GM18519 (cell line): ENCODE measurements around the gene USP24.
"Not testable (repeated sequence)": the region's sequence is repeated elsewhere in the genome, so short reads cannot be mapped to it uniquely, and the experiment has no call there.

ENCODE experiments used
- ATAC-seq: cut with Tn5 transposase; IDR thresholded peaks from one replicate; pipeline ENCODE4 v1.9.1; 2021; ENCODE audit warnings: mild to moderate bottlenecking, moderate library complexity; ENCODE audit not compliant: unreplicated experiment, low FRiP score

USP24 gene

DNA sequence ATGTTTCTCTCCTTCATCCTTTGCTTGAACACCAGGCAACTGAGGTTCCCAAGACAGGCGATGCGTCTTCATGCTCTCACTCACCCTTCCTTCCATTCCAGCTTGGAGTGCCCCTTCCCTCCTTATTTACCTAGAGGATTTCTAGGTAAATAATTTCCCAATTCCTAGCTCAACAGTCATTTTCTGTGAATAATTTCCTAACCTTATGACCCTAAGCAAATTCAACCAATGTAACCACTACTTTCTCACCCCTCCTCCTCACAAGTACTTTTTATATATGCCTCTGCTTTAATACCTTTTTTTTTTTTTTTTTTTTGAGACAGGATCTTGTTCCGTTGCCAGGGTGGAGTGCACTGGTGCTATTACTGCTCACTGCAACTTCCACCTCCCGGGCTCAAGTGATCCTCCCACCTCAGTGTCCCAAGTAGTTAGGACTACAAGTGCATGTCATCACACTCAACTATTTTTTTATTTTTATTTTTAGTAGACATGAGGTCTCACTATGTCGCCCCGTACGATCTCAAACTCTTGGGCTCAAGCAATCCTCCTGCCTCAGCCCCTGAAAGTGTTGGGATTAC is 86.7 kb downstream of the USP24 start:
- no peak for ATAC-seq

DNA sequence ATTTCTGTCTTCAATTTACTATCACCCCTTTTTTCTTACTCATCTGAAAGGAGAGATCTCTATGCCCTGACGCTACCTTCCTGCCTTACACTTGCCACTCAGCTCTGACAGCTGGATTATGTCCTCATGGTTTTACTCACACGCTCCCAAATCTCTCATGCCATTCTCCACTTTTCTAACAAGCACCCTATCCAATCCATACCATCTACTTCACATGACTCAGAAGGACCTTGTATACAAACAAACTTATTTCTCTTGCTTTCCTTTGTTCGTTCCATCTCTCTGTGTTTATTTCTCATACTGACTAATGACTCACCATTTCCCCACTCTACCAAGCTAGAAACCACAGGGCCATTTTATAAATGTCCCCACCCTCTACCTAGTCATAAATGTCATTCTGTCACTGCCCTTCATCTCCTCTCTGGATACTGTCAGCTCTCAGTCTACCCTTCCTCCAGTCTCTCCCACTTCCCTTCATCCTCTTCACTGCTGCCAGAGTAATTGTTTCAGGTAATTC is 87.3 kb downstream of the USP24 start:
- ATAC-seq = peak; percentile 55

DNA sequence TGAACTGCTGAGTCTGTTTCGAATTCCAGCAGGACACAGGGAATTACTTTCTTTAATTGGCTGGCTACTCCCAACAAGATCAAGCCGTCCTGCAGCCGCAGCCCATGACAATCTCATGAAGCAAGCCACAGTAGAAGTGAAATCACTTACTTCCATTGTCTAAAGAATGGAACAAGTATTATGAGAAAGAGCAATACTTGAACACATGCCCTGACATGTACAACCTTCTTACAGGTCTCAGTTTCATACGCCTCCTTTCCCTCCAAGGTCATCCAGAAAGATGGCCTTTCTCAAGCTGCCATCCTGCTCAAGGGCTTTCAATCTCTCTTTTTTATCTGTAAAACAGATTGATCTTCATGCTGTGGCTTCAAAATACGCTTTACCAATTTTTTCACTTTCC is 90.7 kb downstream of the USP24 start:
- no peak for ATAC-seq

DNA sequence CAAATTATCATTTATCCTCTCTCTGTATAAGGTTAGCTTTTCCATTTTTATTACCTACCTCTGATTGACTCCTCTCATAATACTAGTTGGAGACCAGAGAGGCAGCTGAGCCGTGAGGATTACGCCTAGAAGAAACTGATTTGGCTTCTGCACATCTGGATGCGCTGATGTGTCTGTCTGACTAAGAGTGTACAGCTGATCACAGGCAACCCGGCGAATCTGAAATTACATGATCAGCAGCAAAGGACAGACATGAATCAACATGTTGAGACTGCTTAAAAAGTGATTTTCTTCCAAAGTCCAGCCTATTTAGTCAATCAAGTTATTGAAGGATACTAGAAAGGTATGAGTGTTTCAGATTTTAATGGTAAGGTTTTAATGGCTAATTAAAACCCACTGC is 94.6 kb downstream of the USP24 start:
- no peak for ATAC-seq

DNA sequence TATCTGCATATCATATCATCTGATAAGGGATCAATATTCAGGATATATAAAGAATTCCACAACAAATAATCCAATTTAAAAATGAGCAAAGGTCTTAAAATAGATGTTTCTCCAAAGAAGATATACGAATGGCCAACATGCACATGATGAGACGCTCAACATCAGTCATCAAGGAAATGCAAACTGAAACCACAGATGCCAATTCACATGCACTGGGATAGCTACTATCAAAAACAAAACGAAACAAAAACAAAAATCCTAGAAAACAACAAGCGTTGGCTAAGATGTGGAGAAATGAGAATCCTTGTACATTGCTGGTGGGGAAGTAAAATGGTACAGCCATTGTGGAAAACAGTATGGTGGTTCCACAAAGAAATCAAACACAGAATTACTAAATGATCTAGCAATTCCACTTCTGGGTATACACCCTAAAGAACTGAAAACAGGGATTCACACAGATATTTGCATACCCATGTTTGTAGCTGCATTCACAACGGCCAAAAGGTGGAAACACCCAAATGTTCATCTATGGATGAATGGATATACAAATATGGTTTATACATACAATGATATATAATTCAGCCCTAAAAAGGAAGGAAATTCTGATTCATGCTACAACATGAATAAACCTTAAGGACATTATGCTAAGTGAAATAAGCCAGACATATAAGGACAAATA is 96.4 kb downstream of the USP24 start:
- ATAC-seq = no peak

DNA sequence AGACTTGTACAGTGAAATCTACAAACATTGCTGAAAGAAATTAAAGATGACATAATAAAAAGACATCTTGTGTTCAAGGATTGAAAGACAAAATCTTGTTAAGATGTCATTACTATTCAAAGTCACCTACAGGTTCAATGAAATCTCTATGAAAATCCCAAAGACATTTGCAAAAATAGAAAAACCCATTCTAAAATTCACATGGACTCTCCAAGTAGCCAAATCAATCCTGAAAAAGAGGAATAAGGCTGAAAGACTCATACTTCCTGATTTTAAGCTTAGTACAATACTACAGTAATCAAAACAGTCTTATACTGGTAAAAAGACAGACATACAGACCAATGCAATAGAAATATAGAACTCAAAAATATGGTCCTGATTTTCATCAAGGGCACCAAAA is 97.2 kb downstream of the USP24 start:
- no peak for ATAC-seq

DNA sequence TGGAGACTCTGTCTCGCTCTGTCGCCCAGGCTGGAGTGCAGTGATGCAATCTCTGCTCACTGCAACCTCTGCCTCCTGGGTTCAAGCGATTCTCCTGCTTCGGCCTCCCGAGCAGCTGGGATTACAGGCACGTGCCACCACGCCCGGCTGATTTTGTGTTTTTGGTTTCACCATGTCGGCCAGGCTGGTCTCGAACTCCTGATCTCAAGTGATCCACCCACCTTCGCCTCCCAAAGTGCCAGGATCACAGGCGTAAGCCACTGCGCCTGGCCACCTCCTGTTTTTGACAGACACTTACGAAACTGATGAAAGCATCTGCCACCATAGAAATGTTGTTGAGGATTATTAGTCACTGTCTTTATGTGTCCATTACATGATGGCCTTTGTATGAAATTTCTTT is 106.2 kb downstream of the USP24 start:
- ATAC-seq = not testable (repeated sequence)

DNA sequence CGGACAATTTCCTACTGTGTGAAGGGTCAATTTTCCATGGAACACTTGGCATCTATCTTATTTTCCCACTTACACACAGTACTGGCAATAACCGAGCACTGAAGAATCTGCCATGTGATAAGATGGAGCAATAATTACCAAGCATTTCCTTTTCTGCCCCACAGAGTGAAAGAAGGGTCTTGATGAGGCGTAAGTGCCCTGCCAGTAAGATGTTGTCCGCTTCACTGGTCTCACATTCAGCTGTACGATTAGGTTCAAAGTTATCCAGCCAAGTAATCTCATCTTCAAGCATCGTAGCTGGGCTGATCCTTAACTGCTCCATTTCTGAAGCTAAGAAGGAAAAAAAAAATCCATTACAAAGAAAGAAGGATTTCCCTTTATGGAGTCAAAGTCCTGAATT is 108.1 kb downstream of the USP24 start:
- no peak for ATAC-seq

DNA sequence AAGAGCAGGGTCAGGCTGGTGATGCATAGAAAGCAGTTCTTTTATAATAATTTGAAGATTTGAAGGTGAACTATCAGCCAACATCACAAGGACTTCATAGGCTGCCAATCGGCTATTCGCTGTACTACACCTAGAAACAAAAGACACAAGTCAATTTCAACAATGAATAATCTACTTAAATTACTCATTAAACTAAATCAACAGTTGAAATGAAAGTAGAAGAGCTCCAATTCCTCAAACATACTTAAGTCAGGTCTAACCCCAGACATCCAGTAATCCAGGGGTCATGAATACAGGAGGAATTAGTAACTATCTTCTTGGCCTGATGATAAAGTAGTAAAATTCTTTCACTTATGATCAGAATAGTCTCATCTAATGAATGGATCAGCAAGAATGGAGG is 111.3 kb downstream of the USP24 start:
- ATAC-seq = no peak

DNA sequence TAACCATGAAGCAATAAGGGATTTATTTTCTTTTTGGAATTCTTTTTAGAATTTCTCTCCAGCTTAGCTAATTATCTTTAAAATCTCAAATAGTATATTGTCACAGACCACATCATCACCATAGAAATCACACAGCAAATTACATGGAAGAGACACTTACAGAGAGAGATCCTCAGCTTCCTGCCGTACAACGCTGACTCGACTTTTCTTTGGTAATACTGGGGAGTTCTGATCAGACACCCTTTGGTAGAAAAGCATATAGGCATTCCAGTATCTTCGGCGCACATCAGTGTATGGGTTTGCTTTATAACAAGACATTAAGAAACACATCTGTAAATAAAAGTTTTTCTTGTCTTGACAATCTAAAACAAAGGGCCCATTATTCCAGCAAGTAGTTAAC is 120.1 kb downstream of the USP24 start:
- ATAC-seq = no peak

DNA sequence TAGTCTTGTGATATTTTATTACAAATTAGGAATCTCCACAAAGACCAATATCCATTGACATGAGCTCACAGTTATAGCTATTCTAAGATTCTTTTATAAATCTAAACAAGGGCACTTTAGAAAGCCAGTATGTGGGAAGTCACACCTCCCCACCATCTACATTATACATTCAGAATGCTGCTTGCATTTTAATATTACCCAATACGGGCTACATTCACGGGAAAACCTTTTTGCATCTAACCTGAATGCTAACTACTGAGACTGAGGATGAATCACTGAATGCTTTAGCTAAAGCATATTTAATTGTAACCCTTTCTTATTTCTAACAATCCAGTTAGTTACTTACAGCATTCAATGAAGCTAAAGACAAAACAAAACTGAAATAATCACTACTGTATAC is 122.7 kb downstream of the USP24 start:
- no peak for ATAC-seq

DNA sequence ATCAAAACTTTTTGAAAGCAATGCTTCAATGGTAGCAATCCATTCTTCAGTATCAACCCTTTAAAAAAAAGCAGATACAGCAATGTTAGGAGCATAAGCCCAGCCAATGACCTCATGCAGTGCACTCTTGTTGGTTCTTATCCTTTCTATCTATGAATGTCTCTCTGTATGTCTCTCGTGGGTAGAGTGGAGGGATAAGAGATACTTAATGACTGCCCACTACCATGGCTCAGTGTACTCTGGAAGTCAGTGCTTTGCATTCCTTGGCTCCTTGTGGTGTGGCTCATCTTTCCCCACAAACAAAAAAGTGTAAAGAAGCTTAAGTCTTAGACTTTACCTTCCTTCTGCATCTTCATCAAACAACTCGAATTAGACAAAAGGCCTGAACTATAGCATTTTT is 125.5 kb downstream of the USP24 start:
- no peak for ATAC-seq

DNA sequence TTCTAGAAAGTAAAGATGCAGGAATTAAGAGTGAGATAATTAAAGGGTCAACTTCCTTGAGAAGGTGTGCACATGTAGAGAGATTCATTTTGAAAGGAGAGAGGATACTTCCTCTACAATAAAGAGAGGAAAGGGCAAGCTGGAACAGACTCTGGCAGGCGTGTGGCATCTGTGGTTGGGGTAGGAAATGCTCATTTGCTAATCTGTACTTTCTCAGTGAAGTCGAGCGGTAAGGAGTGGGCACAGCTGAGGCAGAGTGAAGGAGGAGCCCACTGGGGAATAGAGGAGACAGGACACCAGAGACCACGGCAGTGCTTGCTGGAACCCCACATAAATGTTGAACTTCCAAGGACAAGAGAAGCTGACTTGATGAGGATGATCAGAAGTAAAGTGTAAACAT is 126.8 kb downstream of the USP24 start:
- no peak for ATAC-seq

DNA sequence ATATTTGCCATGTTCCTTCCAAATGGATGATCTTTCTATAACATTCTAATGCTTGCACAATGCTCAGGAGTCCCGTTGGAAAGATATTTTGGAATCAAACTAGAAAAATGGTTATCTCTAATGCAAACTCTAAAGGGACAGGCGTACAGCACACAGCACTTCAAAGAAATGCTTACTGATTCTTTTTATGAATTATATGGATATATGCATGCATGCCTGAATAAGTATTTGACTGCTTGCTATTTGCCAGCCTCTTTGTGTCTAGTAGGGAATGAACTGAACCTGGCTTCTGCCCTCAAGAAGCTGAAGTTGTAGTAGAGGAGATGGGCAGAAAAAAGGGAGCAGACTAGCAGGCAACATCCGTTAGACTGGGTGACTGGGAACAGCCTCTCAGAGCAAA is 127.7 kb downstream of the USP24 start:
- no peak for ATAC-seq

DNA sequence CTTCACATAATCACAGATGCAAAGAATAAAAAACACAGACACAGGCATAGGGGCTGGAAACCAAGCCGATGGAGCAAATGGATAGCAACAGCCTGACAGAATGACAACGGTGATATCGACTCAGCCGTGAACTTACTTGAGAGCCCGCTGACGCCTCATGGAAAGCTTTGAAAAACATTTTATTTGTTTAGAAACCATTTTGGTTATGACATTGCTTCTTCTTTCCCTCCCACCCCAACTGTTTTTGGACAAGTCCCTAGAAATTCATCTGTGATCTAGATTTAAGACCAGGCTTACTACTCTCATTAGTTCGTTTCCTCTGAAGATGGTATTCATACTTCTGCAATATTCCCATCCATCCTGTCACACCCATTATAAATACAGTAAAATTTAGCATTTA is 130.9 kb downstream of the USP24 start:
- ATAC-seq = no peak

DNA sequence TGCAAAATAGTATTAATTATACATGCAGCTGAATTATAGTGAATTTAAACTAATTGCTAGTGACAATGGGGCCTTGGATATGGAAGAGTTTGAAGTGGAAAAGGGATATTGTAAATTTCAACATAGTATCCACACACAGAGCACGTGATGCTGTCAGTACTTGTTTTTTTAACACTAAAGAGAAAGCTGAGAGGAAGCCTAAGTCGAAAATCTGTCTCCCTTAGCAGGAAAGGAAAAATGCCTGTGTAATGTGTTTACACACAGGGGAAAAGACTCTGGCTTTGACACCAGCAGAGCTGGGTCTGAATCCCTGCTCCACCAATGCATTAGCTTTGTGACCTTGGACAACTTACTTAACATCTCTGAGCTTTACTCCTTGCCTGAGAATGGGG is 133.3 kb downstream of the USP24 start:
- ATAC-seq = no peak

DNA sequence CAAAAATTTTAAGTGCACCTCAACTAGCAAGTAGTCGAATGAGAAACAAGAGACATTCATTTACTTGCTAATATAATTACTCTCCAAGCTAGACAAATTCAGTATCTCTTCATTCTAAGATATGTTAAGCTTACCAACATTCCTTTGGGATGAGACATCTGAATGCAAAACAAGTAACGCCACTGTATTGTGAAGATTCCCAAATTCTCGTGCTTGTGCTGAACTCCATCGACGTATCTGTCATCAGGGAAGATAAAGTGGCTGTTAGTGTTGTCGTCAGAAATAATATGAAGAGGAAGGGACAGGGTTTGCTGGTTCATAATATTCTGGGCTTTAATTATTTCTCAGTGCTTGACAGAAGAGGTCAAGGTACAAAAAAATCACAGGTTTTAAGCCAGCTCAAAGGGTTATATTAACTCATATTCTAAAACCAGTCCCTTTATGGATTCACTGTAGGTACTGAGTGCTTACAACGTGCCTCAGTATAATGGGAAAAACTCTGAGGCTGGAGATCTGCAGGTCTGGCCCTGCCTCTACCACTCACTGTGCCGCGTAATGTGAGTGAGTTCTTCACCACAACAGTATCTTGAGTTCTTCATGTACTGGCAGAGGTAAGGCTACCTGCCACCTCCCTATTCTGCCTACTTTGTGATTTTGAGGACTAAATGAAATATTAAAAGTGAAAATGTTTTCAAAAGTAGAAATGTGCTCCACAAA is 133.8 kb downstream of the USP24 start:
- no peak for ATAC-seq

DNA sequence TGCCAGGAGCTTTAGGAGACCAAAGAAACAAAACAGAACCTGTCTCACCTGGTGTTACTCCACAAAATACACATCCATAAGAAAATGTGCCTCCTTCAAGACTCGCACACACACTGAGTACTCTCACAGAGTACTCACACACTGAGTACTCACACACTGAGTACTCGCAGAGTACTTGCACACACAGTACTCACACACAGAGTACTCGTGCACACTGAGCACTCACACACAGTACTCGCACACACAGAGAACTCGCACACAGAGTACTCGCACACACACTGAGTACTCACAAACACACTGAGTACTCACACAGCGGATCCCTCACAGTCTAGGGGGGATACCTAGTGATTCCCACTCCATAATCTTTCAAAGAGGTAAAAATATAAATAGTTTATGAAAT is 135.5 kb downstream of the USP24 start:
- ATAC-seq = no peak

DNA sequence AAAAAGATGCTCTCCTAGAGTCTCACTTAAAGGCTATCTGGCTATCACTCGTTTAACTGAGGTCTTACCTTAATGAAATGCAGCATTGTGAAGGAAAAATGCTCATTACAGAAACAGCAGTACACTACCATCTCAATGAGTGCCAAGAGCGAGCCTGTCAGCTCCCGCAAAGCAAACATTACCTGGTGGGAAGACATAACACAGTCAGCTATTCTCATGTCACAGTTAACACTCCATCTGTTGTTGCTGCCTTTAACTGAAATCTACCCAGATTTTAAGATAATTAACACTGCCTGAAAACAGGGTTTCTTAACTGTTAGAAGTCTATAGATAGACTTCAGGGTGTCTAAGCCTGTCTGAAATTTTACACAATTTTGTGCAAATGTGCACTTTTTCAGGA is 136.7 kb downstream of the USP24 start:
- no peak for ATAC-seq

DNA sequence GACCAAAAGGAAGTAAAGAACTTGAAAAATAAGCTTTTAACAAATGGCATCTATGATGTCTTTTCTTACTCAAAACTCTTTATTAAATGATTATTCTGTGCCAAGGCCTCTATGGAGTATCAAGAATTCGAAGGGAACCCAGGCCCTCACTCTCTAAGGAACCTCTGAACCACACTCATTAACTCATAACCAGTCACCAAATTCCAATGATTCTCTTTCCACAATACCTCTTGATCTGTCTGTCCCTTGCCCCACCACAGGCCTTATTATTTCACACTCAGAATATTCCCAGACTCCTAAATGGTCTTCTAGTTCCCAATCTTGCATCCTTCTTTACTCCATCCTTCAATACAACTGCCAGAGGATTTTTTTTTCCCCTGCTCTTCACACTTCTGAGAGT is 138.8 kb downstream of the USP24 start:
- ATAC-seq = no peak

DNA sequence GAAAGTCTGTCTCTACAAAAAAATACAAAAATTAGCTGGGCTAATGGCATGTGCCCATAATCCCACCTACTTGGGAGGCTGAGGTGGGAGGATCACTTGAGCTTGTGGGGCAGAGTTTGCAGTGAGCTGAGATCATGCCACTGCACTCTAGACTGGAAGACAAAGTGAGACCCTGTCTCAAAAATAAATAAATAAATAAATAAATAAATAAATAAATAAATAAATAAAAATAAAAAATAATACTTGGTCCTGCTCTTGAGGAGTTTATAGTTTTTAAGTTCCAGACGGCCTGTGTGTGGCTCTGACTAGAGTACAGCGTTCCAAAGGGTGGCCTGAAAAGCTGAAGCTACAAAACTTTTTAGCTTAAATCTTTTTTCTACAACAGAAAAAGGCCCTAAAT is 140.7 kb downstream of the USP24 start:
- no peak for ATAC-seq
